Stomach (tissue), 4 donors: ENCODE results near the gene GRK1.

ENCODE experiments used
- EP300 ChIP-seq: sonication (generic); formaldehyde crosslinking; IDR thresholded peaks from one replicate; pipeline ENCODE4 v1.6.1; 2017; ENCODE audit warnings: antibody characterized with exemption
- POLR2AphosphoS5 ChIP-seq, 3 donors: sonication (generic); formaldehyde crosslinking; IDR thresholded peaks; one replicate each; pipeline ENCODE4 v1.6.1; 2016; ENCODE audit warnings: antibody characterized with exemption in 3 of 3
- TF ChIP-seq, protein P1 (sequence below), 7 experiments: fragments of 450-650 bp in 4 of 7; fragments of 200-600 bp in 3 of 7; sonication (generic) in 3 of 7; IDR thresholded peaks; one replicate each; pipeline ENCODE4 v1.5.1; 2016 to 2019; ENCODE audit warnings: antibody characterized with exemption in 7 of 7, control low read depth in 2 of 7, mild to moderate bottlenecking in 1 of 7

DNA sequence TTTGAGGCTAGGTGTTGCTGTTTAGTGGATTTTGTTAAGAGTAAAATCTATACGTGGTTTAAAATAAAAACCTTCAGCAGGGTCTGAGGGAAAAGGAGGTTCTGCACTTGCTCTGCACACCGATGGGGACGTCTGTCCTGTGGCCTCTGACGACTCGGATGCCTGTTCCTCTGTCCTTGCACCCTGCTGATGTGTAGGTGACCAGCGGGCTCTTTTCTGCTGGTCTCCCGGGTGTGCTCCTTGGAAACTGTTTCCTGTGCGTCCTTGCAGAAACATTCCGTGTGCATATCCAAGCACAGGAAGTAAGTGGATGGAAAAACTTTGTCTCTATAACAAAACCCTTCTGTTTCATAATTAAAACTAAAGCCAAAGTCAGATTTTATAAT is 12.9 kb upstream of the GRK1 start:
- TF ChIP-seq, protein P1, sequence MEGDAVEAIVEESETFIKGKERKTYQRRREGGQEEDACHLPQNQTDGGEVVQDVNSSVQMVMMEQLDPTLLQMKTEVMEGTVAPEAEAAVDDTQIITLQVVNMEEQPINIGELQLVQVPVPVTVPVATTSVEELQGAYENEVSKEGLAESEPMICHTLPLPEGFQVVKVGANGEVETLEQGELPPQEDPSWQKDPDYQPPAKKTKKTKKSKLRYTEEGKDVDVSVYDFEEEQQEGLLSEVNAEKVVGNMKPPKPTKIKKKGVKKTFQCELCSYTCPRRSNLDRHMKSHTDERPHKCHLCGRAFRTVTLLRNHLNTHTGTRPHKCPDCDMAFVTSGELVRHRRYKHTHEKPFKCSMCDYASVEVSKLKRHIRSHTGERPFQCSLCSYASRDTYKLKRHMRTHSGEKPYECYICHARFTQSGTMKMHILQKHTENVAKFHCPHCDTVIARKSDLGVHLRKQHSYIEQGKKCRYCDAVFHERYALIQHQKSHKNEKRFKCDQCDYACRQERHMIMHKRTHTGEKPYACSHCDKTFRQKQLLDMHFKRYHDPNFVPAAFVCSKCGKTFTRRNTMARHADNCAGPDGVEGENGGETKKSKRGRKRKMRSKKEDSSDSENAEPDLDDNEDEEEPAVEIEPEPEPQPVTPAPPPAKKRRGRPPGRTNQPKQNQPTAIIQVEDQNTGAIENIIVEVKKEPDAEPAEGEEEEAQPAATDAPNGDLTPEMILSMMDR (IDR thresholded peaks at IDR 0.05): no peak
- TF ChIP-seq EP300 (no peak), POLR2AphosphoS5 (IDR thresholded peaks at IDR 0.05) (no peak)
